ENCODE results near the gene TENM4. TPM values are rescaled to one million over a fixed set of nuclear protein-coding genes. Genes with fewer than 3 reads are reported as not detected.

Gene TENM4
- total and polyA plus RNA-seq, 5 experiments from 2014 or later = not detected

- no peaks in the 10 kb centered on the region for H3K9me3 Mint-ChIP-seq
- ATAC-seq = no peak
- no peak for DNase-seq
- no peak overlapping the region for H3K4me3 Mint-ChIP-seq
- no peaks in the 10 kb centered on the region for H3K36me3 Mint-ChIP-seq
- peaks cover under 1 to 40% (median 20%) of the 10 kb centered on the region in 5 donors for H3K27me3 Mint-ChIP-seq
- H3K27ac Mint-ChIP-seq = no peak overlapping the region
- POLR2A ChIA-PET = no interaction called here
- H3K4me1 Mint-ChIP-seq = no peaks in the 10 kb centered on the region
Observed at GRCh38 chr11:78954696-78955095, 486.1 kb downstream of the TENM4 start.

GRCh38 chr11:78954261-78954660 lies 486.6 kb downstream of the TENM4 start:
- no peak for ATAC-seq

GRCh38 chr11:78952890-78953289 lies 487.9 kb downstream of the TENM4 start:
- H3K4me1 Mint-ChIP-seq = no peaks in the 10 kb centered on the region
- no peak overlapping the region for H3K27ac Mint-ChIP-seq
- H3K36me3 Mint-ChIP-seq = no peaks in the 10 kb centered on the region
- POLR2A ChIA-PET = no interaction called here
- H3K27me3 Mint-ChIP-seq = peaks cover 0 to 43% (median 16%) of the 10 kb centered on the region in 5 donors
- DNase-seq (no peak), ATAC-seq (no peak)
- H3K9me3 Mint-ChIP-seq = no peaks in the 10 kb centered on the region
- no peak overlapping the region for H3K4me3 Mint-ChIP-seq

More at GRCh38 chr11:78954261-78954660, 486.6 kb downstream of the TENM4 start:
- H3K27me3 Mint-ChIP-seq = peaks cover 0 to 40% (median 17%) of the 10 kb centered on the region in 5 donors
- POLR2A ChIA-PET = no interaction called here
- no peak overlapping the region for H3K4me3 Mint-ChIP-seq
- H3K9me3 Mint-ChIP-seq = no peaks in the 10 kb centered on the region
- H3K36me3 Mint-ChIP-seq = no peaks in the 10 kb centered on the region
- H3K27ac Mint-ChIP-seq = no peak overlapping the region
- H3K4me1 Mint-ChIP-seq = no peaks in the 10 kb centered on the region
- DNase-seq = no peak

- DNase-seq (no peak), ATAC-seq (no peak)
- H3K9me3 Mint-ChIP-seq = no peaks in the 10 kb centered on the region
- peaks cover 0 to 43% (median 16%) of the 10 kb centered on the region in 5 donors for H3K27me3 Mint-ChIP-seq
- no peak overlapping the region for H3K4me3 Mint-ChIP-seq
- POLR2A ChIA-PET = no interaction called here
- no peaks in the 10 kb centered on the region for H3K36me3 Mint-ChIP-seq
- no peaks in the 10 kb centered on the region for H3K4me1 Mint-ChIP-seq
- H3K27ac Mint-ChIP-seq = no peak overlapping the region
Observed at GRCh38 chr11:78952175-78952574, 488.7 kb downstream of the TENM4 start.

GRCh38 chr11:78949976-78950690 lies 490.7 kb downstream of the TENM4 start:
- DNase-seq (no peak), ATAC-seq (no peak)
- Mint-ChIP-seq H3K9me3 (no peaks in the 10 kb centered on the region), H3K4me1 (no peaks in the 10 kb centered on the region), H3K27me3 (peaks cover 0 to 43% (median 12%) of the 10 kb centered on the region in 5 donors), H3K4me3 (no peak overlapping the region), H3K27ac (no peak overlapping the region), H3K36me3 (no peaks in the 10 kb centered on the region)
- POLR2A ChIA-PET = no interaction called here

GRCh38 chr11:78946945-78947902 lies 493.6 kb downstream of the TENM4 start:
- H3K36me3 Mint-ChIP-seq = no peaks in the 10 kb centered on the region
- H3K27me3 Mint-ChIP-seq = peaks cover 0 to 35% (median 9%) of the 10 kb centered on the region in 5 donors
- H3K4me1 Mint-ChIP-seq = no peaks in the 10 kb centered on the region
- POLR2A ChIA-PET = no interaction called here
- DNase-seq (no peak), ATAC-seq (no peak)
- no peaks in the 10 kb centered on the region for H3K9me3 Mint-ChIP-seq
- no peak overlapping the region for H3K27ac Mint-ChIP-seq
- no peak overlapping the region for H3K4me3 Mint-ChIP-seq

GRCh38 chr11:78943841-78944240 lies 497.0 kb downstream of the TENM4 start:
- H3K27me3 Mint-ChIP-seq = peaks cover 0 to 30% (median 9%) of the 10 kb centered on the region in 5 donors
- H3K27ac Mint-ChIP-seq = no peak overlapping the region
- H3K4me1 Mint-ChIP-seq = no peaks in the 10 kb centered on the region
- H3K36me3 Mint-ChIP-seq = no peaks in the 10 kb centered on the region
- POLR2A ChIA-PET = no interaction called here
- H3K4me3 Mint-ChIP-seq = no peak overlapping the region
- H3K9me3 Mint-ChIP-seq = no peaks in the 10 kb centered on the region
- DNase-seq (no peak), ATAC-seq (no peak)

GRCh38 chr11:78943154-78943553 lies 497.7 kb downstream of the TENM4 start:
- no peaks in the 10 kb centered on the region for H3K36me3 Mint-ChIP-seq
- H3K4me1 Mint-ChIP-seq = no peaks in the 10 kb centered on the region
- POLR2A ChIA-PET = interaction anchor here (0.7 kb wide), 1 partner anchor 1376 kb away, joined by 3 read pairs; no protein-coding TSS in a partner anchor
- DNase-seq (no peak), ATAC-seq (no peak)
- peaks cover 0 to 34% (median 9%) of the 10 kb centered on the region in 5 donors for H3K27me3 Mint-ChIP-seq
- no peaks in the 10 kb centered on the region for H3K9me3 Mint-ChIP-seq
- H3K27ac Mint-ChIP-seq = no peak overlapping the region
- no peak overlapping the region for H3K4me3 Mint-ChIP-seq

- DNase-seq (no peak), ATAC-seq (no peak)
- Mint-ChIP-seq H3K9me3 (no peaks in the 10 kb centered on the region), H3K4me3 (no peak overlapping the region), H3K36me3 (no peaks in the 10 kb centered on the region), H3K27me3 (peaks cover 0 to 43% (median 7%) of the 10 kb centered on the region in 5 donors), H3K4me1 (no peaks in the 10 kb centered on the region), H3K27ac (no peak overlapping the region)
- POLR2A ChIA-PET = no interaction called here
Observed at GRCh38 chr11:78941226-78941851, 499.5 kb downstream of the TENM4 start.

GRCh38 chr11:78940500-78941225 lies 500.2 kb downstream of the TENM4 start:
- Mint-ChIP-seq H3K27me3 (peaks cover 0 to 50% (median 7%) of the 10 kb centered on the region in 5 donors), H3K4me3 (no peak overlapping the region), H3K27ac (no peak overlapping the region), H3K9me3 (no peaks in the 10 kb centered on the region), H3K4me1 (peaks cover 0 to 3% (median 0%) of the 10 kb centered on the region in 4 donors), H3K36me3 (no peaks in the 10 kb centered on the region)
- no peak for DNase-seq
- POLR2A ChIA-PET = no interaction called here
- no peak for ATAC-seq

- H3K9me3 Mint-ChIP-seq = no peaks in the 10 kb centered on the region
- H3K27me3 Mint-ChIP-seq = peaks cover 0 to 52% (median 7%) of the 10 kb centered on the region in 5 donors
- H3K4me3 Mint-ChIP-seq = no peak overlapping the region
- no peak overlapping the region for H3K27ac Mint-ChIP-seq
- POLR2A ChIA-PET = no interaction called here
- ATAC-seq = no peak
- no peaks in the 10 kb centered on the region for H3K36me3 Mint-ChIP-seq
- no peak for DNase-seq
- H3K4me1 Mint-ChIP-seq = peaks cover 0 to 3% (median 0%) of the 10 kb centered on the region in 4 donors
Observed at GRCh38 chr11:78938971-78939370, 501.9 kb downstream of the TENM4 start.

GRCh38 chr11:78938036-78938435 lies 502.8 kb downstream of the TENM4 start:
- H3K9me3 Mint-ChIP-seq = no peaks in the 10 kb centered on the region
- H3K36me3 Mint-ChIP-seq = no peaks in the 10 kb centered on the region
- peaks cover 0 to 49% (median 6%) of the 10 kb centered on the region in 5 donors for H3K27me3 Mint-ChIP-seq
- DNase-seq = no peak
- H3K4me1 Mint-ChIP-seq = peaks cover 0 to 3% (median 0%) of the 10 kb centered on the region in 4 donors
- ATAC-seq = no peak
- H3K27ac Mint-ChIP-seq = no peak overlapping the region
- POLR2A ChIA-PET = no interaction called here
- no peak overlapping the region for H3K4me3 Mint-ChIP-seq

All from naive thymus-derived CD8-positive, alpha-beta T cell (primary cell).